CD14-positive monocyte (primary cell): ENCODE data around the gene FBXO24. TPM values are rescaled to one million over a fixed set of nuclear protein-coding genes. Genes with fewer than 3 reads are reported as not detected.

ENCODE experiments used
- DNase-seq, 3 donors: peaks; one replicate each; pipeline ENCODE4 v3.0.0-alpha.2; 2011 to 2022
- H2AFZ ChIP-seq: 2 replicates; pipeline ENCODE4 v1.6.0; 2012; ENCODE audit warnings: mild to moderate bottlenecking, low read depth, low read length, inconsistent platforms; ENCODE audit not compliant: insufficient read depth, poor library complexity, severe bottlenecking
- H3K27ac ChIP-seq, 2 donors: 1 replicate in 1 of 2; 2 replicates in 1 of 2; pipeline ENCODE4 v1.5.1; 2012 to 2013; ENCODE audit warnings: low read length in 2 of 2, control low read depth in 1 of 2, inconsistent platforms in 1 of 2, low read depth in 1 of 2, mild to moderate bottlenecking in 1 of 2
- H3K27me3 ChIP-seq, 2 donors: one replicate each; pipeline versions ENCODE4 v1.6.0 to v1.6.1; 2011 to 2013; ENCODE audit warnings: low read length in 2 of 2; ENCODE audit not compliant: control insufficient read depth in 2 of 2, insufficient read depth in 2 of 2
- H3K36me3 ChIP-seq, 2 donors: replicated peaks in 1 of 2; 1 replicate in 1 of 2; 2 replicates in 1 of 2; pipeline versions ENCODE4 v1.5.1 to v1.6.1; 2012 to 2013; ENCODE audit warnings: low read length in 2 of 2, control low read depth in 1 of 2, inconsistent platforms in 1 of 2, mild to moderate bottlenecking in 1 of 2; ENCODE audit not compliant: insufficient read depth in 2 of 2, control insufficient read depth in 1 of 2
- H3K4me1 ChIP-seq, 2 donors: 1 replicate in 1 of 2; 2 replicates in 1 of 2; pipeline versions ENCODE4 v1.5.1 to v1.6.1; 2012 to 2013; ENCODE audit warnings: low read length in 2 of 2, control low read depth in 1 of 2, inconsistent platforms in 1 of 2, mild to moderate bottlenecking in 1 of 2, moderate library complexity in 1 of 2; ENCODE audit not compliant: insufficient read depth in 2 of 2, control insufficient read depth in 1 of 2
- H3K4me2 ChIP-seq: replicated peaks from 2 replicates; pipeline ENCODE3; 2012; ENCODE audit warnings: low read length, moderate library complexity, mild to moderate bottlenecking; ENCODE audit not compliant: poor library complexity, severe bottlenecking; ENCODE audit errors: extremely low read depth
- H3K4me3 ChIP-seq, 3 experiments: fragments of 200-600 bp in 1 of 3; sonication (generic) in 1 of 3; replicated peaks in 1 of 3; 1 replicate in 2 of 3; 2 replicates in 1 of 3; pipeline ENCODE4 v1.5.1; 2011 to 2013; ENCODE audit warnings: low read length in 3 of 3, mild to moderate bottlenecking in 3 of 3, control low read depth in 2 of 3, low read depth in 2 of 3, inconsistent platforms in 1 of 3, moderate library complexity in 1 of 3
- H3K79me2 ChIP-seq: 2 replicates; pipeline ENCODE4 v1.6.0; 2012; ENCODE audit warnings: mild to moderate bottlenecking, control low read depth, inconsistent platforms, low read length, moderate library complexity; ENCODE audit not compliant: insufficient read depth
- H3K9ac ChIP-seq: 2 replicates; pipeline ENCODE4 v1.6.0; 2017; ENCODE audit warnings: low read length, mild to moderate bottlenecking; ENCODE audit not compliant: insufficient read depth, poor library complexity, severe bottlenecking
- H3K9me3 ChIP-seq, 2 donors: replicated peaks in 1 of 2; 1 replicate in 1 of 2; 2 replicates in 1 of 2; pipeline versions ENCODE4 v1.5.1 to v1.6.1; 2012 to 2013; ENCODE audit warnings: low read length in 2 of 2, control low read depth in 1 of 2; ENCODE audit not compliant: control insufficient read depth in 1 of 2, insufficient read depth in 1 of 2
- H4K20me1 ChIP-seq: 2 replicates; pipeline ENCODE4 v1.6.0; 2012; ENCODE audit warnings: mild to moderate bottlenecking, low read length, control low read depth, moderate library complexity; ENCODE audit not compliant: insufficient read depth
- H3K27ac Mint-ChIP-seq, 7 donors: one replicate each; pipeline ENCODE4 v1.8.0; 2020; ENCODE audit warnings: mild to moderate bottlenecking in 7 of 7, mixed read lengths in 7 of 7, moderate library complexity in 6 of 7, inconsistent platforms in 2 of 7
- H3K27me3 Mint-ChIP-seq, 3 donors: one replicate each; pipeline ENCODE4 v1.8.0; 2021 to 2022; ENCODE audit warnings: low read depth in 3 of 3, mild to moderate bottlenecking in 3 of 3, mixed read lengths in 3 of 3, moderate library complexity in 3 of 3, inconsistent platforms in 1 of 3
- H3K36me3 Mint-ChIP-seq, 2 donors: one replicate each; pipeline ENCODE4 v1.8.0; 2020; ENCODE audit warnings: mixed read lengths in 2 of 2, inconsistent platforms in 1 of 2, mild to moderate bottlenecking in 1 of 2
- H3K4me1 Mint-ChIP-seq: one replicate; pipeline ENCODE4 v1.8.0; 2020; ENCODE audit warnings: mild to moderate bottlenecking, mixed read lengths
- H3K4me3 Mint-ChIP-seq, 2 donors: one replicate each; pipeline ENCODE4 v1.8.0; 2020; ENCODE audit warnings: mild to moderate bottlenecking in 2 of 2, mixed read lengths in 2 of 2, moderate library complexity in 1 of 2
- H3K9me3 Mint-ChIP-seq, 7 donors: one replicate each; pipeline ENCODE4 v1.8.0; 2020 to 2022; ENCODE audit warnings: mixed read lengths in 7 of 7, mild to moderate bottlenecking in 6 of 7, moderate library complexity in 6 of 7, inconsistent platforms in 2 of 7
- WGBS: methylation state at CpG from one replicate; pipeline ENCODE4 v1.1.5; 2013; ENCODE audit warnings: missing lambda C conversion rate; ENCODE audit not compliant: insufficient coverage; 5-methylcytosine and 5-hydroxymethylcytosine counted together
- intact Hi-C, 2 donors: fragments of 100-400 bp; cut with micrococcal nuclease; formaldehyde crosslinking; loops; one replicate each; pipeline versions ENCODE4 v1.15.0 to v1.15.1; 2023
- polyA plus RNA-seq, 3 donors: library from polyadenylated mRNA; depleted of rRNA in 1 of 3; unstranded in 2 of 3; stranded (reverse) in 1 of 3; fragments of 300-500 nt in 2 of 3; fragments of >200 nt in 1 of 3; fragmentation: Illumina TruSeq in 2 of 3; gene quantifications; 1 replicate in 2 of 3; 2 replicates in 1 of 3; pipeline ENCODE4 v1.2.3, GENCODE V29; 2012 to 2021
- TF ChIP-seq, protein P1 (sequence below): fragments of 200-600 bp; IDR thresholded peaks from one replicate; pipeline ENCODE4 v1.8.0; 2022; ENCODE audit warnings: antibody characterized with exemption, mild to moderate bottlenecking

FBXO24 gene
- polyA plus RNA-seq, 3 donors, result 0.42 to 1.2 (median 0.69) TPM

- no peak overlapping the region for H3K4me2 ChIP-seq
- H3K4me1 Mint-ChIP-seq, result peaks cover 21% of the 10 kb centered on the region
Measured at GRCh38 chr7:100543586-100543985, 42.5 kb upstream of the FBXO24 start.

GRCh38 chr7:100544386-100544785 is 41.7 kb upstream of the FBXO24 start:
- intact Hi-C loops, result no loop called here
- Mint-ChIP-seq H3K9me3 (peaks cover 0 to 2% (median 0%) of the 10 kb centered on the region in 7 donors), H3K4me3 (no peak overlapping the region), H3K36me3 (peaks cover 0 to 2% of the 10 kb centered on the region in 2 donors), H3K27ac (no peak overlapping the region), H3K27me3 (peaks cover 0 to 5% (median 2%) of the 10 kb centered on the region in 3 donors), H3K4me1 (peaks cover 19% of the 10 kb centered on the region)
- Histone ChIP-seq H4K20me1 (no peaks in the 10 kb centered on the region), H3K4me3 (no peak overlapping the region), H3K79me2 (peaks cover 3% of the 10 kb centered on the region), H3K9me3 (no peaks in the 10 kb centered on the region), H3K27me3 (no peaks in the 10 kb centered on the region), H3K36me3 (no peaks in the 10 kb centered on the region), H3K9ac (no peak overlapping the region), H3K27ac (no peak overlapping the region), H3K4me2 (no peak overlapping the region), H3K4me1 (peaks cover 13 to 21% of the 10 kb centered on the region in 2 donors), H2AFZ (no peak overlapping the region)
- 49% methylated on average over 4 of the region's 5 CpGs for WGBS
- no peak for DNase-seq
- TF ChIP-seq, protein P1, sequence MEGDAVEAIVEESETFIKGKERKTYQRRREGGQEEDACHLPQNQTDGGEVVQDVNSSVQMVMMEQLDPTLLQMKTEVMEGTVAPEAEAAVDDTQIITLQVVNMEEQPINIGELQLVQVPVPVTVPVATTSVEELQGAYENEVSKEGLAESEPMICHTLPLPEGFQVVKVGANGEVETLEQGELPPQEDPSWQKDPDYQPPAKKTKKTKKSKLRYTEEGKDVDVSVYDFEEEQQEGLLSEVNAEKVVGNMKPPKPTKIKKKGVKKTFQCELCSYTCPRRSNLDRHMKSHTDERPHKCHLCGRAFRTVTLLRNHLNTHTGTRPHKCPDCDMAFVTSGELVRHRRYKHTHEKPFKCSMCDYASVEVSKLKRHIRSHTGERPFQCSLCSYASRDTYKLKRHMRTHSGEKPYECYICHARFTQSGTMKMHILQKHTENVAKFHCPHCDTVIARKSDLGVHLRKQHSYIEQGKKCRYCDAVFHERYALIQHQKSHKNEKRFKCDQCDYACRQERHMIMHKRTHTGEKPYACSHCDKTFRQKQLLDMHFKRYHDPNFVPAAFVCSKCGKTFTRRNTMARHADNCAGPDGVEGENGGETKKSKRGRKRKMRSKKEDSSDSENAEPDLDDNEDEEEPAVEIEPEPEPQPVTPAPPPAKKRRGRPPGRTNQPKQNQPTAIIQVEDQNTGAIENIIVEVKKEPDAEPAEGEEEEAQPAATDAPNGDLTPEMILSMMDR, result no peak

More at GRCh38 chr7:100543586-100543985, 42.5 kb upstream of the FBXO24 start:
- Mint-ChIP-seq H3K9me3 (peaks cover 0 to 2% (median 0%) of the 10 kb centered on the region in 7 donors), H3K27ac (no peak overlapping the region), H3K27me3 (peaks cover 0 to 5% (median 0%) of the 10 kb centered on the region in 3 donors), H3K36me3 (peaks cover 0 to 2% of the 10 kb centered on the region in 2 donors), H3K4me3 (no peak overlapping the region)
- H3K4me3 ChIP-seq, result no peak overlapping the region
- H3K79me2 ChIP-seq, result peaks cover 3% of the 10 kb centered on the region
- no peak overlapping the region for H3K9ac ChIP-seq
- WGBS, result no CpG with 5 or more reads among the region's 1 CpG
- TF ChIP-seq, protein P1, result no peak
- no peaks in the 10 kb centered on the region for H3K36me3 ChIP-seq
- H4K20me1 ChIP-seq, result no peaks in the 10 kb centered on the region
- intact Hi-C loops, result no loop called here
- H3K4me1 ChIP-seq, result peaks cover 14 to 26% of the 10 kb centered on the region in 2 donors
- DNase-seq, result no peak
- no peaks in the 10 kb centered on the region for H3K27me3 ChIP-seq
- H3K27ac ChIP-seq, result no peak overlapping the region
- H3K9me3 ChIP-seq, result no peaks in the 10 kb centered on the region
- no peak overlapping the region for H2AFZ ChIP-seq
